Measurements from ENCODE around the gene TBC1D5. TPM values are rescaled to one million over a fixed set of nuclear protein-coding genes. Genes with fewer than 3 reads are reported as not detected.

Gene TBC1D5
- total and polyA plus RNA-seq, 2 of the 4 experiments (the other 2 are of a cell fraction): 16.4 to 57.0 TPM

GRCh38 chr3:17554078-17554477 is 188.4 kb downstream of the TBC1D5 start:
- Histone ChIP-seq H3K79me1 (ENCODE audit: low read depth in 1 of 2, low read length in 2 of 2) (peaks cover 0 to 2% of the 10 kb centered on the region in 2 experiments; a peak in 1 of 4 replicates), H3K9me1 (ENCODE audit: insufficient read depth, low read length) (no peaks in the 10 kb centered on the region), H3K4ac (ENCODE audit: low read depth, low read length) (no peak overlapping the region), H3K9ac (ENCODE audit: low read depth, low read length) (no peak overlapping the region), H4K5ac (ENCODE audit: low read depth, low read length) (no peak overlapping the region), H3K4me1 (ENCODE audit: control insufficient read depth, insufficient read depth, low read length) (peaks cover 1% of the 10 kb centered on the region; the same call in 1 of the 2 replicates), H3K27ac (ENCODE audit: insufficient read depth, low read length) (no peak overlapping the region), H3K14ac (replicated peaks; ENCODE audit: low read depth, low read length) (no peak overlapping the region), H2BK15ac (ENCODE audit: low read depth, low read length) (no peak overlapping the region), H3K27me3 (ENCODE audit: control insufficient read depth, insufficient read depth, low read length) (no peaks in the 10 kb centered on the region), H2BK5ac (ENCODE audit: low read depth, low read length, poor library complexity, severe bottlenecking) (no peak overlapping the region), H3K36me3 (ENCODE audit: control insufficient read depth, insufficient read depth, low read length) (no peaks in the 10 kb centered on the region), H4K8ac (ENCODE audit: low read depth in 2 of 2, low read length in 2 of 2) (no peak overlapping the region), H3K56ac (ENCODE audit: extremely low read depth, insufficient read depth, low read length) (no peak overlapping the region), H3K23ac (ENCODE audit: low read depth, low read length) (no peak overlapping the region), H3K4me2 (ENCODE audit: low read depth, low read length) (no peak overlapping the region), H3K4me3 (ENCODE audit: insufficient read depth, low read depth, low read length) (no peak overlapping the region), H2AK9ac (replicated peaks; ENCODE audit: low read depth, low read length, poor library complexity) (no peak overlapping the region), H2AK5ac (ENCODE audit: low read depth, low read length) (no peak overlapping the region), H3K18ac (ENCODE audit: low read depth, low read length) (no peak overlapping the region), H3K9me3 (ENCODE audit: control insufficient read depth, insufficient read depth, low read length) (no peaks in the 10 kb centered on the region), H2AFZ (replicated peaks; ENCODE audit: low read length, poor library complexity) (no peak overlapping the region), H2BK120ac (ENCODE audit: low read depth, low read length) (no peak overlapping the region), H4K20me1 (ENCODE audit: insufficient read depth, low read length) (no peaks in the 10 kb centered on the region), H2BK20ac (ENCODE audit: low read depth, low read length) (no peak overlapping the region), H4K91ac (ENCODE audit: insufficient read depth, low read depth, low read length) (no peak overlapping the region)
- ChIA-PET CTCF (no interaction called here), POLR2A (ENCODE audit: unreplicated experiment) (no interaction called here)
- DNase-seq: no peak
- dilution Hi-C loops (cut with HindIII; ENCODE audit: low sequenced_read_pairs, unreplicated experiment) (no loop called here), intact Hi-C loops (cut with micrococcal nuclease) (no loop called here), in situ Hi-C loops (cut with MboI; ENCODE audit: low sequenced_read_pairs) (no loop called here)
- WGBS, 2 experiments (ENCODE audit: extremely low coverage in 2 of 2, insufficient read length in 1 of 2): no CpG with 5 or more reads among the region's 4 CpGs
- no TSS peak for BruUV-seq (replicated peaks)
- TF ChIP-seq RAD21 (IDR thresholded peaks at IDR 0.05; ENCODE audit: low read length): no peak
- no peak for TF ChIP-seq MAFK (IDR thresholded peaks at IDR 0.05; ENCODE audit: low read depth, low read length)
- TF ChIP-seq USF2 (IDR thresholded peaks at IDR 0.05; ENCODE audit: low read depth, low read length): no peak
- no peak for TF ChIP-seq CEBPB (IDR thresholded peaks at IDR 0.05; ENCODE audit: low read depth, low read length)
- TF ChIP-seq POLR2A (IDR thresholded peaks at IDR 0.05; ENCODE audit: low read depth, low read length): no peak
- TF ChIP-seq ELK1 (IDR thresholded peaks at IDR 0.05; ENCODE audit: borderline replicate concordance, low read depth, low read length): no peak
- TF ChIP-seq RCOR1 (IDR thresholded peaks at IDR 0.05; ENCODE audit: insufficient replicate concordance, low read length): no peak
- TF ChIP-seq MXI1 (IDR thresholded peaks at IDR 0.05; ENCODE audit: borderline replicate concordance, low read depth, low read length): no peak
- no peak for TF ChIP-seq CTCF (conservative IDR thresholded peaks at IDR 0.05; ENCODE audit: low read depth, low read length)
- TF ChIP-seq BHLHE40 (IDR thresholded peaks at IDR 0.05; ENCODE audit: low read depth, low read length): no peak
- TF ChIP-seq MAZ (IDR thresholded peaks at IDR 0.05; ENCODE audit: borderline replicate concordance, low read depth, low read length): no peak
- TF ChIP-seq NFE2L2 (IDR thresholded peaks at IDR 0.05; ENCODE audit: low read depth, low read length): no peak
- no peak for TF ChIP-seq FOS (IDR thresholded peaks at IDR 0.05; ENCODE audit: low read depth, low read length)
- TF ChIP-seq RFX5 (IDR thresholded peaks at IDR 0.05; ENCODE audit: low read depth, low read length): no peak
- no peak for ATAC-seq (ENCODE audit: low read depth)

All from IMR-90 (cell line).